ENCODE measurements around the gene ZNF607.
"Not testable (repeated sequence)": the region's sequence is repeated elsewhere in the genome, so short reads cannot be mapped to it uniquely, and the experiment has no call there.

Gene ZNF607

DNA sequence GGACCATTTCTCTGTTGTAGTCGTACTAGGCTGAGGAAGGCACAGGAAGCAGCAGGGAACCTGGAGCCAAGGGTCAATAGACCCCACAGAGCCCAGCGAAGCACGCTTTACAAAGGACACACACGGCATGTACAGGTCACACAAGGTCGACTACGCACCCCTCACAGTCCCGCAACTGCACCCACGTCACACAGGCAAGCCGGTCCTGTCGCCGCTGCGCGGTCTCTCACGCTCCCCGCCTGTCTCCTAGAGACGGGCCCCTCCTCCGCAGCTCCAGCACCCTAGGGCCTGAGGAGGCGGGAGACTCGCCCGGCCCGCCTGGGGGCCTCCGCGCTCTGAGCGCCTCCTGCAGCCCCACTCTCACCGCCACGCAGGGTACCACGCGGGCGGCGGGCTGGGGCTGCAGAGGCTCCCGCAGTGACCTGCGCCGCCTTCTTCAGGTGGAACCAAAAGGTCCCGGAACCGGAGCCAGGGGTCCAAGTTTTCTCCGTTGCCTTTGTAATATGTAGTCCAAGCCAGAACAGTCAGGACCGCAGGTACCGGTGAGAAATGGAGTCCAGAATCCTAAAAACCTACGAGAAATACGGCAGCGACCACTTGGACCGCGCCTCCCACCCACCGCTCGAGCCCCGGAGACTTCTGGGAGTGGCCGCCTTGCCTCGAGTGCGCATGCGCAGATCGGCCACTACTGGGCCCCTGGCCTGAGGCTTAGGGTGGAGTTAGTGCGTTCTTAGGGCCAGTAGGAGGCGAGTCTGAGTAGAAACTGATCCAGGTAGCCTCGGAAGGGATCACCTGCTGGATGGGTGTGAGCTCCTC, at the start of gene ZNF607:
ZNF607 (minus strand) TSS at position 651 of the 816 bp plus-strand sequence. CDS start 8,143 bp downstream, outside the sequence.
- peak; percentile 87 for DNase-seq

DNA sequence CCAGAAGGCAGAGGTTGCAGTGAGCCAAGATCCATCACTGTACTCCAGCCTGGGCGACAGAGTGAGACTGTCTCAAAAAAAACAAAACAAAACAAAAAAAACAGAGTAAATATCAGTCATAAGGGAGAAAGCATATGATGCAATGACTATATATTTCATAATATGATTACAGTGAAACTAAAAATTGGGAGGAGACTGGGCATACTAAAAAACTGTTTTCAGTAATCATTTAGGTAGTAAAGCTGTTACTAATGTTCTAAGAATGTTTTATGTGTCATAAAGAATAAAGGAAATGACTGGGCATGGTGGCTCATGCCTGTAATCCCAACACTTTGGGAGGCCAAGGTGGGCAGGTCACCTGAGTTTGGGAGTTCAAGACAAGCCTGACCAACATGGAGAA, 43.9 kb upstream of the ZNF607 start:
- no peak for DNase-seq

DNA sequence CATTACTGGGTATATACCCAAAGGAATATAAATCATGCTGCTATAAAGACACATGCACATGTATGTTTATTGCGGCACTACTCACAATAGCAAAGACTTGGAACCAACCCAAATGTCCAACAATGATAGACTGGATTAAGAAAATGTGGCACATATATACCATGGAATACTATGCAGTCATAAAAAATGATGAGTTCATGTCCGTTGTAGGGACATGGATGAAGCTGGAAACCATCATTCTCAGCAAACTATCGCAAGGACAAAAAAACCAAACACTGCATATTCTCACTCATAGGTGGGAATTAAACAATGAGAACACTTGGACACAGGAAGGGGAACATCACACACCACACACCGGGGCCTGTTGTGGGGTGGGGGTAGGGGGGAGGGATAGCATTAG, 38.1 kb upstream of the ZNF607 start:
- not testable (repeated sequence) for DNase-seq

DNA sequence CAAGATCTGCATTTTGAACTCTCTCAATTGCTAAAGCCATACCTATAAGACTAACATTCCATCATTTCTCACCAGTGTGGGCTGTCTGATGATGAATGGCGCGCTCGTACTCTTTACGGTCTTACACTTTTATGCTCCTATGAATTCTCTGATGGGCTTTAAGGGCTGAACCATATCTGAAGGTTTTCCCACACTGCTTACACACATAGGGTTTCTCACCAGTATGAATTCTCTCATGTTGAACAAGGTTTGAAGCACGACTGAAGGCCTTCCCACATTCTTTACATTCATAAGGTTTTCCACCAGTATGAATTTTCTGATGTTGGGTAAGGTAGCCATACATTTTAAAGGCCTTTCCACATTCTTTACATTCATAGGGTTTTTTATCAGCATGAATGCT, 18.8 kb upstream of the ZNF607 start:
- DNase-seq: no peak

DNA sequence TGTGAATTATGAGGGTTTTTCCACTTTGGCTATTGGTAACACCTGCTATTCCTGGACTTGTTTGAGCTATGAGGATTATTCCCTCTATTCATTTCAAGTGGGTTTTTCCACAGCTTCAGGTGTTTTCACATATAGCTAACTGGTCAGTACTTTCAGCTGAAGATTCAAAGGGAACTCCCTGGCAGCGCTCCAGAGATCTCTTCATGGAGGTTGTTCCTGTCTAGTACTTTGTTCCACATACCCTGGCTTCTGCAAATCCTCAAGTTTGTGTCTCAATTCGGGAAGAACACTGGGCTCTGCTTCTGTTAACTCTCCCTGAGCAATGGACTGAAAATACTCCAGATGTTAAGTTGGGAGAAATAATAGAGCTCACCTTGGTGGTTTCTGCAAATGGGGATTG, 5.6 kb upstream of the ZNF607 start:
- no peak for DNase-seq

DNA sequence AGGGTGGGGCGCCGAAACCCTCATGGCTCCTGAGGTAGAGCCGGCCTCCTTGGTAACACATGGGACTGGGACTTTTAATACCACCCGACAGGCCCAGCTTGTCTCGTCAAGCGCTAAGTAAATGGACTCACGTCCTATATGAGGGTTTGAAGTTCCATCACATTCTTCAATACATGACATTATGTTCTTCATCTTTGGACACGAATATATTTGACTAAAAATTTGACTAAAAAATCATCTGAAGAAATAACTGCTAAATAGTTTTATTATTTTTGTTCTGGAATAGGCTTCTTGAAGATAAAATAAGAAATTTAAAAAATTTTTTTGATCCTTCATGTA, 335 bp upstream of the ZNF607 start:
- DNase-seq: no peak

DNA sequence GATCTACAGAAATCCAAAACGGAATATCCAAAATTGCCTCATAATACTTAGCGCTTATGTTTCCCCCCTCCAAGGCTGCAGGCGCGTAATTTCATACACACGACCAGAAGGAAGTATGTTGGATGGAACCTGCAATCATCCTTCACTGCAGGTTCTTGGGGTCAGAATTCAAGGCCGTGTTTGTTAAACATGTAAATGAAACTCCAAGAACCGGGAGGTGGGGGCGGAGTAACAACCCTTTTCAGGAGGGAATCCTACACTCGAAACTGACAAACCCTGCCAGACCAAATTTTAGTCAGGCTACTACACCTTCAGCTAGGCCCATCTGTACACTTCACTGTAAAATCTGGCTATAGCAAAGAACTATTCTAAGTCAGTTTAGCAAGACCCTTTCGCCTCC, 1.3 kb downstream of the ZNF607 start:
- DNase-seq: no peak

DNA sequence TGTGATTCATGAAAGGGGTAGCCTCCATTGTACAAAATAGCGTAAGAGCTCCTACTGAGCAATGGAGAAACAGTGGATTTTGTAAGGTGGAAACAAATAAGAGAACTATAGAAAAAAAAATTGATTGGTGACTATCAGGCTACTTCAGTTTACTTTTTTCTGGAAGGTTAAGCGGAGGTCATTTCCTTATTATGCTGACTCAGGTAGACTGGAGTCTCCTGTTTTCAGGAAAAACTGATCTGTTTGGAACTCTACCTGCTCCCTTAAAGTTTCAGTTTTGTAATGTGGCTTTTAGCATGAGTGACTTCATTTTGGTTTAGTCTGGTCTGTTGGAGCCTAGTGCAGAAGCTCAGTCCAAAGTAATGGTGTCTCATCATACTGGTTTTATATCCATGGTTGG, 3.4 kb downstream of the ZNF607 start:
- no peak for DNase-seq

DNA sequence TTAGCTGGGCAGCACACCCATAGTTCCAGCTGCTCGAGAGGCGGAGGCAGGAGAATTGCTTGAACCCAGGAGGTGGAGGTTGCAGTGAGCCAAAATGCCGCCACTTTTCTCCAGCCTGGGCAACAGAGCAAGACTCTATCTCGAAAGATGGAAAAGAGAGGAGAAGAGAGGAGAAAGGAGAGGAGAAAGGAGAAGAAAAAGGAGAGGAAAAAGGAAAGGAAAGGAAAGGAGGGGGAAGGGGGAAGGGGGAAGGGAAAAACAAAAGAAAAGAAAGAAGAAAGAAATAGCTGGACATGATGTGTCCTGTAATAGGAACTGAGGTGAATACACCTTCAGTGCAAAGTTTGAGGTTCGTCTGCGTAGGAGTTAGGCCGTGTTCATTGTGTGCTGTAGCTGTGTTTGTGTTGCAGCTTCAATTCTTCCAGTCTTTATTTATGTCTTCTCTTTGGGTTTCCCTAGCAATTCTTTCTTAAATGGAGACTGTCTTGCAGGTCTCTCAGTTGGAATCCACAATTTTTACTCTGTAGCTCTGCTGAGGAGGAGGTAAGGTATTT, 13.4 kb downstream of the ZNF607 start:
- DNase-seq: no peak

DNA sequence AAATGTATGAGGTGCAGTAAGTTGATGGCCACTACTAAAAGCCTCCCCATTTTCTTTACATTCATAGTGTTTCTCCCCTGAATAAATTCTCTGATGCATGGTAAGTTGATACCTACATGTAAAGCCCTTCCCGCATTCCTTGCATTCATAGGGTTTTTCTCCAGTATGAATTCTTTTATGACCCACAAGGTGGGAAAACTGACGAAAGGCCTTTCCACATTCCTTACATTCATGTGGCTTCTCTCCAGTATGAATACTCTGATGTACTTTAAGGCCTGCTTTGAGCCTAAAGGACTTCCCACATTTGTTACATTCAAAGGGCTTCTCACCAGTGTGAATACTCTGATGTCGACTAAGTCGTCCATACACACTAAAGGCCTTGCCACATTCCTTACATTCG, 20.5 kb downstream of the ZNF607 start:
- DNase-seq: no peak

DNA sequence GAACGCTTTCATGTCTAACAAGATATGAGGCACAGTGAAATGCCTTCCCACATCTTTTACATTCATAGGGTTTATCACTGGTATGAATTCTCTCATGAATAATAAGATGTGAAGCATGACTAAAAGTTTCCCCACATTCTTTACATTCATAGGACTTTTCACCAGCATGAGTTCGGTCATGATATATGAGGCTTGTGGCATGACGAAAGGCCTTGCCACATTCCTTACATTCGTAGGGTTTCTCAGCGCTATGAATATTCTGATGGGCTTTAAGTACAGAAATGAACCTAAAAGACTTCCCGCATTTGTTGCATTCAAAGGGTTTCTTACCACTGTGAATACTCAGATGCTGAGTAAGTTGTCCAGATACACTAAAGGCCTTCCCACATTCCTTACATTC, 21.3 kb downstream of the ZNF607 start:
- no peak for DNase-seq

DNA sequence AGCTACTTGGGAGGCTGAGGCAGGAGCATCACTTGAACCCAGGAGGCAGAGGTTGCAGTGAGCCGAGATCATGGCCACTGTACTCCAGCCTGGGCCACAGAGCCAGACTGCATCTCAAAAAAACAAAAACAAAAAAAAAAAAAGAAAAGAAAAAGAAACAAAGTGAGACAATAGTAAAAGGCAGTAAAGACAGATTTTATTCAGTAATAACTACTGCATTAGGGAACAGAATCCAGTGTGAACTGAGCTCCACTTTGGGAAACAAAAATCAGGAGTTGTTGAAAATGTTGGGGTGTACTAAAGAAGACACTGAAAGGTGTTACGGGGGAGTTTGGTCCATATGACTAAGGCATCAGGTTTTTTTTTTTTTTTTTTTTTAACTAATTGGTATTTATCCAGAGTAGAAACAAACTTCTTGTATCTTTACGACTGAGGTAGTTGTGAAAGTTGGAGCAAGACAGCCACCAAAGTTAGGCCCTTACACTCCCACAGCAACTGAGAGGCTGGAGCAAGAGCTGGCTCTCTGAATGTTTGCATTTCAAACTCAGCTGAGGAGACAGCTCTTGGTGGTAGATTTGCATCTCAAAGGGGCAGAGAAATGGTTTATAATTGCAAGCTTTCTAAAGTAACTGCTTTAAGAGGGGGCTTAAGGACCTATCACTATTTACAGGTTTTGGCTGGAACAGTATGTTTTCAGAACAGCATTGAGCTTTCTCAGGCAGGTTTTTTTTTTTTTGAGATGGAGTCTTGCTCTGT, 24.2 kb downstream of the ZNF607 start:
- DNase-seq: no peak

DNA sequence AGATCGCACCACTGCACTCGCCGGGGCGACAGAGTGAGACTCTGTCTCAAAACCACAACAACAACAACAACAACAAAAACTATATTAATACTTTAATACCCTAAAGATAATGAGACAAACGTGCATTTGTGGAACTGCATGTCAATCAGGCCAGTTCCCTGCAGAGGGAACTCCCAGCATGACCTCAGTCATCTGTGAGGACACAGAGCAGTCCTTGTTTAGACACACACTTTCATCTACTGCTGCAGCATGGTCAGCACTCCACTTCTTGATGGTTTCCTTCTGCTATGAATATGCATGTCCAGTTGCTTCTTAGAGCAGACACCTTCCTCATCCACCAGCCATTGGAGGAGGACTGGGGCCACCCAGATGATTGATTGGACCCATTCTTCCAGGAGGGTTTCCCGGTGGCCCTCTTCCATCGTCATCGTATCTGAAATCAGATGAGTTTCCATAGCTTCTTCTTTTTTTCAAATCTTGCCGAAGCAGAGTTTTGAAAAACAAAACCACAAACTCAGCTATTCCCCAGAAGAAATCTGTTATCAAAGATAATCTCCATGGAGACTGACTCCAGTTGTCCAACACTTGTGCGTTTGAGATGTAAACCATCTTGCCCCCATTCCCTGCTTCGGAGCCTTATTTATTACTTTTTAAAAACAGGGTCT, 26.5 kb downstream of the ZNF607 start:
- no peak for DNase-seq

DNA sequence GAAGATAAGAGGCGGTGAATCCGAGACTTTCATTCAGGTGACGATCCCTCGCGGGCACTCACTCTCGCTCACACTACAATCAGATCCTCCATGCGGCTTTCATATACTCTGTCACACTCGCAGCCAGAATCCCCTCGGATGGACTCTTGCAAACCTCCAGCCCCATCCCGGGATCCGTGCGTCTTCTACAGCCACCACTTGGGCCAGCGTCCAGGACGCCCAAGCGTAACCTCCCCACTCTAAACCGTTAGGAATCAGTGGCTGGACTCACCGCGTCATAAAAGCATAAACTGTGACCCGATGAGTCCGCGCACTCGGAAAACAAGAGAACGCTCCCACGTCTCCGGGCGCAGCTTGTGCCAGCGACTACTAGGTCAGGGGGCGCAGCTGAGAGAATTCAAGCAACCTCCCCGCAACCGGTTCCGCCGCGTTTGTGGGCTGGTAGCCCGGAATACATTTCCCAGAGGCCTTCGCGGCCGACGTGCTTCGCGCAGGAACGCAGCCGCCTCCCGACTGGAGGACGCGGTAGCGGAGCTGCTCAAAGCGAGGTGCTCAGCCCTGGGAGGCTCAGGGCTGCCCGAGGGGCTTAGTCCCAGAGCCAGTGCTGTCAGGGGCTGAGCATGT, 27.6 kb downstream of the ZNF607 start:
- peak; percentile 40 for DNase-seq

DNA sequence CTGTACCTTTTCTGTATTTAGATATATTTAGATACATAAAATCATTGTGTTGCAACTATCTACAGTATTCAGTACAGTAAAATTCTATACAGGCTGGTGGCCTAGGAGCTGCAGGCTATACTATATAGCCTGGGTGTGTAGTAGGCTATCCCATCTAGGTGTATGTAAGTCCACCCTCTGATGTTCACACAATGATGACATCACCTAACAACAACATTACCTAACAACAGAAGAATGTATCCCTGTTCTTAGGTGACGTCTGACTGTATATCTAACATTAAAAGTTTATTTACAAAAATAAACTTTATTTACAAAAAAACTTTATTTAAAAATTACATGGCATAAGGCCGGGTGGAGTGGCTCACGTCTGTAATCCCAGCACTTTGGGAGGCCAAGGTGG, 36.0 kb downstream of the ZNF607 start:
- DNase-seq: no peak

DNA sequence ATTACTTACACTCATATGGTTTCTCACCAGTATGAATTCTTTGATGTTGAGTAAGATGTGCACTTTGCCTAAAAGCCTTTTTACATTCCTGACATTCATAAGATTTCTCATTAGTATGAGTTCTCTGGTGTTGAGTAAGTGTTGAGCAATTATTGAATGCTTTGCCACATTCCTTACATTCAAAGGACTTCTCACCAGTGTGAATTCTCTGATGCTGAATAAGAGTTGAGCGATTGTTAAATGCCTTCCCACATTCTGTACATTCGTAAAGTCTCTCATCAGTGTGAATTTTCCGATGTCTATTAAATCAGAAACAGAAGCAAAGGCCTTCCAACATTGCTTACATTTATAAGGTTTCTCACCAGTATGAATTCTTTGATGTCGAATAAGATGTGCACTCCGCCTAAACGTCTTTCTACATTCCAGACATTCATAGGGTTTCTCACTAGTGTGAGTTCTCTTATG, 50.1 kb downstream of the ZNF607 start:
- DNase-seq: no peak

DNA sequence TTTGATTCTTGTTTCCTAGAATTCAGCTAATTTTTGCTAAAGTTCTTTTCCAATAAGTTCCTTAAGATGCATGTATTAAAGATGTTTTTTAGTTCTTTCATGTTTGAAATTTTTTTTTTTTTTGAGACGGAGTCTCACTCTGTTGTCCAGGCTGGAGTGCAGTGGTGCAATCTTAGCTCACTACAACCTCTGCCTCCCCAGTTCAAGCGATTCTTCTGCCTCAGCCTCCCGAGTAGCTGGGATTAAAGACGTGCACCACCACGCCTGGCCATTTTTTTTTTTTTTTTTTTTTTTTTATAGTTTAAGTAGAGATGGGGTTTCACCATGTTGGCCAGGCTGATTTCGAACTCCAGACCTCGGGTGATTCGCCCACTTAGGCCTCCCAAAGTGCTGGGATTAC, 62.4 kb downstream of the ZNF607 start:
- not testable (repeated sequence) for DNase-seq

DNA sequence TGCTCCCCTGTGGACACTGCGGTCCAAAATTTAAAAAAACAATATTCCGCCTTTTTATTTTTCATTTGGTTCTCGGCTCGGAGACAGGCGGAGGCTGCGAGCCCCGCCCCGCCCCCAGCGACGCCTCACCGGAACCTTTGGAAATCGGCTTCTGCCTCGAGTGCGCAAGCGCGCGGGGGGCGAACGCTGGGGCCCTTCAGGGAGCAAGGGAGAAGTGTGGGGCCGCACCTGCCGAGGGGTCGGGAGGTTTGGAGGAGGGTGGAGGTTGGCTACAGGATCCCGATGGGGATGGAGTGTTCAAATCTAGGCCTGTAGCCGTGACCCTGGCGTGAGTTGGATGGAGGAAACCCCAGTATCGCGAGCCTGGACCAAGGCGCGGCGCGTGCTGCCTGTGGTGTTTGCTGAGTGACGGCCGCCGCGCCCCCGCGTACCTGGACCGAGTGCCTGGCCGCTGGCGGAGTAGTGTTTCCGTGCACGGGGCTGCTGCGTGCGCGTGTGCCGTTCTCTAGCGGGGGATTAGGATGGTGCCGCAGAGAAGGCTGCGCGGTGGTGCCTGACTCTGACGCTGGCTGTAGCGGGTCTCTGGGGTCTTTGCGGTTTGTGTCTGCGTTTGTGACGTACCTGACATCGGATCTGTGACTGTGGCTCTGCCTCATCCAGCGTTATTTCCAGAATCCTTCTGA, 63.7 kb downstream of the ZNF607 start:
- peak; percentile 88 for DNase-seq

DNA sequence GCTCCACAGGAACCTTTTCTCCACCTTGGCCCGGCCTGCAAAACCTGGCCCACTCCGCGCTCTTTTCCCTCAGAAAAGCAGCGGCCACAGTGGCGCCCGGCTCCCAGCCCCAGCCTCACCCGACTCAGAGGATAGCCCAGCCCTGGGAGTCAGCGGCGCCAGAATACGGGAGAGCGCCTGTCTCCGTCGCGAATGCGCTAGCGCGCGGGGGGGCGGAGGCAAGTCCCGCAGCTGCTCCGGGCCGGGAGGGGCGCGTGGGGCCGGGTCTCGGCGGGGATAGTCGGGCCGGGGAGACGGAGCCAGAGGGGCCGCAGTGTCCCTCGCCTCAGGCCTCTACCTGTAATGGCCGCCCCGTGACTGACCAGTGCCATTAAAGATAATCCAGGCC, 64.3 kb downstream of the ZNF607 start, which contains the start of gene ZFP30:
ZFP30 (minus strand) TSS at position 165 of the 388 bp plus-strand sequence. CDS start 7,643 bp downstream, outside the sequence.
- peak; percentile 77 for DNase-seq

DNA sequence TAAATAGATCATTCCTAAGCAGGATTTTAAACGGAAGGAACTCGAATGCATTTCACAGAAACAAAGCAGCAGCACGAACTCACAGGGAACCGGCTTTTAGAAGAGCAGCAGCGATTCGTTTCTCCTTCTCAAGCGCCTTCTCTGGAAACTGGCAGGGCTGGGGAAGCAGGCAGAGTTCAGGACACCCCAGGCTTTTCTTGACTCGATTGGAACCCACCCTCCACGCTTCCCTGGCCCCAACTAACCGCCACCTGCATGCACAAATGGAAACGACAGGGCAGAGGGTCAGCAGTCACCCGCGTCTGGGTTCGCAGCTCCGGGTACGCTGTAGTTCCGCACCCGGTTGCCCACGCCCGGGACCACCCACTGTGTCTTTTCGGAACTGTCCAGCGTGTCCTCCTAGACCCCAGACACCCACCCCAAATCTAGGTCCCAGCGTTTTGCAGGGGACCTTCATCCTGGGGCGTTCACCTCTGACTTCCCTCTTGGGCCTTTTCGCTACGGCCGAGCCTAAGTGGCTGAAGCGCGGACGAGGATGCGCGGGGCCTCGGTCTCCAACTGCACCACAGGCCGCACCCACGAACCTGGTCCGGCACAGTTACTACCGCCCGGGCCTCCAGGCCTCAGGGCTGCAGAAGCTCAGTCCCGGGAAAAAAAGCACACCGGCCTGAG, 64.8 kb downstream of the ZNF607 start:
- peak; percentile 47 for DNase-seq

DNA sequence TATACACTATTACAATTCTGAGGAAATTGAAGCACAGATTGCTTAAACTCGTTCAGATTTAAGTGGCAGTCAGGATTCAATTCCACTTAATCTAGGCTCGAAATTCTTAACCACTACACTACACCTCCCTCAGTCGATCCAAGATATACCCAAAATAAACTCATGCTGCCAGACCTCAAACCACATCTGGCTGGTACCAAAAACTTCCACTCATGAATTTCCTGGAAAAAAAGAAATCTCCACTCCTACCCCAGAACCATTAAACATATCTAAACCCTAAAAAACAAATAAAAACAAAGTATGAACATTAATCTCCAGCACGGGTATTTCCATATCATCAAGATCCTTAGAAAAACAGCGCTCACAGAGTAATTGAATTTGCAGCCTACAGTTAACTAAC, 65.4 kb downstream of the ZNF607 start:
- DNase-seq: no peak

Measured in suppressor macrophage treated with lipopolysaccharide for 4 hours (primary cell).